HG03460 (cell line): ENCODE measurements around the gene HIPK3.
"Not testable (repeated sequence)": the region's sequence is repeated elsewhere in the genome, so short reads cannot be mapped to it uniquely, and the experiment has no call there.

Experiments used
- ATAC-seq: cut with Tn5 transposase; IDR thresholded peaks from one replicate; pipeline ENCODE4 v1.9.1; 2021; ENCODE audit not compliant: unreplicated experiment

The HIPK3 gene

DNA sequence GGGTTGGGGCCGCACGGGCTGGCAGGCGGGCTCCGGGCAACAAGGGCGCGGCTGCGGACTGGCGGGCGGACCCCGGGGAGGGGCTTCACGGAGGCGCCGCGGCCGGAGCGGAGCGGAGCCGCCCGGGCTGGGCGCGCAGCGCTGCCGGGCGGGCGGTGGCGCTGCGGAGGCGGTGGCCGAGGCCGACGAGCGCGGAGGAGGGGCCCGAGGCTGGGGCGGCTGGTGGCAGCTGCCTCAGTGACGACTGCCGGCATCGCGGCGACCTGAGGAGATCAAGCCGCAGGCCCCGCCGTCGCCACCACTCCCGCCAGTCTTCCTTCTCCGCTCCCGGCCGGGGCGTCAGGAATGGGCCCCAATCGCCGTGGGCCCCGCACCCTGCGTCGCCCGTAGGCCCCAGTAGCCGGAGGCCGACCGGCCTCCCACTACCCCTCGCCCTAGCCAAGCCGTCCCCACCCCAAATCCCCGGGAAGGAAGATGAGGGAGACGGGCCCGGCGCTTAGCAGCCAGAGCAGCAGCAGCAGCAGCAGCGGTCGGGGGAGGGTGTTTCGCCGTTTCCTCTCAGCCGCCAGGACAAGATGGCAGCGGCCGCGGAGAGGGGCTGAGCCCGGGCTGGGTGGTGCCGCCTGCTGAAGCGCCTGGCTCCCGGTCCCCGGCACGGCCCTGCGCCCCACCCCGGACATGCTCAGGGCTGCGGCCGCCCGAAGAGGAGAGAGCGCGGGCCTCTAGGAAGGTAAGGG lies at the start of gene HIPK3:
HIPK3 (plus strand) TSS at position 222 of the 737 bp plus-strand sequence.
- ATAC-seq: peak; percentile 73

DNA sequence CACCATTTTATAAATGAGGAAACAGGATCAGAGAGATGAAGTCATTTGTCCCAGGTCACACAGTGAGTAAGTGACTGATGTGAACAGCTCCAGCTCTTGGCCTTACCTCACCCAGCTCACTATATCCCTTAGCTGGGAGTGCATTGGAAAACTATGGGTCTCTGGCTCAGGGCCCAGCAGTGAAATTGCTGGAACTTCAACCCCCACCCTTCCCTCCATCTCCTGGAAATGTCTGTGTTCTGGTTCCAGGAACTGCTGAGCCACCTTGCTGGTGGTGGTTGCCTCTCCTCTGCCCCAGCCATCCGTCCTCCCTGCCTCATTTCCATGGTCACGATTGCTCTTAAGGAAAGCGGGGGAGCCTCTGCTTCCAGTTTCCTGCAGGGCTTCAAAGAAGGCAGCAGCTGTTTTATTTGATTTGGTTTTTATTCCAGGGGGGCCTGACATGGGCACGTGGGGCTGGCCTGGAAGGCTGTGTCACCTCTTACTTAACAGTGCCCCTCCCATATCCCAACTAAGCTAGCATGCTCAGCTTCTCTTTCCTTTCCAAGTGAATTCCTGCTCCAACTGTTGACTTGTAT lies 49.7 kb upstream of the HIPK3 start:
- no peak for ATAC-seq

GRCh38 chr11:33208150-33208549 lies 49.0 kb upstream of the HIPK3 start:
- no peak for ATAC-seq

- no peak for ATAC-seq
These were observed 46.0 kb upstream of the HIPK3 start for GRCh38 chr11:33211153-33211552.

DNA sequence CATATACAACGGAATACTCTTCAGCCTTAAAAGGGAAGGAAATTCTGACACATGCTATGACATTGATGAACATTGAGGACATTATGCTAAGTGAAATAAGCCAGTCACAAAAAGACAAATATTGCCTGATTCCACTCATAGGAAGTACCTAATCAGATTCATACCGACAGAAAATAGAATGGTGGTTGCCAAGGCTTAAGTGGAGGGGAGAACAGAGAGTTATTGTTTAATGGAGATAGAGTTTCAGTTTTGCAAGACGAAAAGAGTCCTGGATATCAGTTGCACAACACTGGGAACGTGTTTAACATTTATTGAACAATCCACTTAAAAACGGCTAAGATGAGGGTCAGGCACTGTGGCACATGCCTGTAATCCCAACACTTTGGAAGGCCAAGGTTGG lies 45.6 kb upstream of the HIPK3 start:
- no peak for ATAC-seq

GRCh38 chr11:33214187-33214586 lies 43.0 kb upstream of the HIPK3 start:
- ATAC-seq: no peak

DNA sequence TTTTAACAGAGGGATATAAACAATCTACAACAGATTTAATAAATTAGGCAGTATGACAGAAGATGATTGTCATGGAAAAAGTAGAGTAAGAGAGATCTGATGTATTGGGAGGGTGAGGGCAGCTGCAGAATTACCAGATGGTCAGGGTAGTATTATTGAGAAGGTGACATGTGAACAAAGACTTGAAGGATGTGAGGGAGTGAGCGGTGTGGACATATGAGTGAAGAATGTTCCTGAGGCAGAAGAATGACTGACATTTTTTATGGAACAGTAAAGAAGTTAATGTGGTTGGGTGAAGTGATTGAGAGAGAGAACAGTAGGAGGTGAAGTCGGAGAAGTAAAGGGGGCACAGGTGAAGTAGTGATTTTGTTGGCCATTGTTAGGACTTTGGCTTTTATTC lies 42.4 kb upstream of the HIPK3 start:
- no peak for ATAC-seq

GRCh38 chr11:33216676-33217075 lies 40.5 kb upstream of the HIPK3 start:
- ATAC-seq: not testable (repeated sequence)

GRCh38 chr11:33222052-33222750 lies 35.0 kb upstream of the HIPK3 start:
- ATAC-seq: no peak

DNA sequence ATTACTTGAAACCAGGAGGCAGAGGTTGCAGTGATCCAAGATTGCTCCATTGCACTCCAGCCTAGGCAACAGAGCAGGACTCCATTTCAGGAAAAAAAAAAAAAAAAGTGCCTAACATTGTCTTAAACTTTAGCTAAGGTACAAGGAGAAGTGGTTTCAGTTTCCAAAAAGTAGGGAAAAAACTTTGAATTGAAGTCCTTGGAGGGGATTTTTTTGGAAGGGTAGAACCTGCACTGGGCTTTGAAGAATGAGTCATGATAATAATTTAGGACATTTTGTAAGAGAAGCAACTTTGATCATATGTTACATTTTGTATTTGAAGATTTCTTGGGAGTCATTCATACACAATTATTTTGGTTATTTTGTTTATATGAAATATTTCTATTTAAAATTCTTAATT lies 31.8 kb upstream of the HIPK3 start:
- ATAC-seq: no peak

DNA sequence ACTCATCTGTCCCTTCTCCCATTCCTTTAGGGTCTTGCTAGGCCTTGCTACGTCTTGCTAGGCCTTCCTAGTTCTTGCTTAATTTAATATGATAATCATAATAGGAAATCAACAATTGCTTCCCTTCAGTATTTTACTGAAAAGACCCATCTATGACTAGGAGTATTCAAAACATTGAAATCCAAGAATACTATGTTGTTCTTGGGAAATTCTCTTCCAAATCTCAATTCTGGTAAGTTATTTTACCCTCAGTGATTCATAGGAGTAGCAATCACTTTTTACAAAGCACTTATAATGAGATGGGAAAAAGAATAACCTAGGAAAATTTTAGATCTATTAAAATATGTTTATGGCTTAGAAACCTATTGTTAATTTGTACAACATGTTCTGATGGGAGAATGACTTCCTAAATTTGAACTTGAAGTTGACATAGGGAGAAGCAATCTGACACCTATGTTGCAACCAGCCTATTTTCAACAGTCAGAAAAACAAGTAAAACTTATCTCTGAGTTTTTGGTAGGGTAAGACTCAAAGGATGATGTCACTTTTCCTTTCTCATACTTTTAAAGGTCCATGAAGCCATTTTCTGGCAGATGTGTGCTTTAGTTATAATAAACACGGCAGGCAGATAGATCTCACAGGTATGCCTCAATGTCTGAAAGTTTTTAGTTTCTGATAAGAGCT lies 29.5 kb upstream of the HIPK3 start:
- no peak for ATAC-seq

DNA sequence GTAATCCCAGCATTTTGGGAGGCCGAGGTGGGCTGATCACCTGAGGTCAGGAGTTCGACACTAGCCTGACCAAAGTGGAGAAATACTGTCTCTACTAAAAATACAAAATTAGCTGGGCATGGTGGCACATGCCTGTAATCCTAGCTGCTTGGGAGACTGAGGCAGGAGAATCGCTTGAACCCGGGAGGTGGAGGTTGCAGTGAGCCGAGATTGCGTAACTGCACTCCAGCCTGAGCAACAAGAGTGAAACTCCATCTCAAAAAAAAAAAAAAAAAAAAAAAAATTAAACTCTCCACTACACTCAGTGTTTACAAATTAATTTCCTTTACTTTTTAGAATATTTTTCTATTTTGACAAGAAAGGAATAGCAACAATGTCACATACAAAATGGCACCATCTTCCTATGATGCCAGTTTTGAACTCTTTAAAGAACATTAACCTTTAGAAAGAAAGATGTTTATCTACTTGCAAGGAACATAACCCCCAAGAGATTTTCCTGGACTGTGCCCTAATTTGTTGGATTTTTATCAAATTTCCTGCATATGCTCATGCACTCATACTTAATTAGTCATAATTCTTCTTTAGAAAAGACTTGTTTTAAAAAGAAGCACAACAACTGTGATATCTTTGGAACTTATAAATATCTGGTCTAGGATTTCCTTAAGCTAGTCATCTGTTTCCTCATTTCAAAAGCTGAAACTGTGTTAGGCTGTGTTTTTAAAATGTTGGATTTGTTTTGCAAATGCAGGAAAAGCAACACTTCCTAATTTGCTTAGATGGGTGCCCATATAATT lies 22.6 kb upstream of the HIPK3 start:
- no peak for ATAC-seq

GRCh38 chr11:33237039-33237597 lies 20.1 kb upstream of the HIPK3 start:
- ATAC-seq: no peak

DNA sequence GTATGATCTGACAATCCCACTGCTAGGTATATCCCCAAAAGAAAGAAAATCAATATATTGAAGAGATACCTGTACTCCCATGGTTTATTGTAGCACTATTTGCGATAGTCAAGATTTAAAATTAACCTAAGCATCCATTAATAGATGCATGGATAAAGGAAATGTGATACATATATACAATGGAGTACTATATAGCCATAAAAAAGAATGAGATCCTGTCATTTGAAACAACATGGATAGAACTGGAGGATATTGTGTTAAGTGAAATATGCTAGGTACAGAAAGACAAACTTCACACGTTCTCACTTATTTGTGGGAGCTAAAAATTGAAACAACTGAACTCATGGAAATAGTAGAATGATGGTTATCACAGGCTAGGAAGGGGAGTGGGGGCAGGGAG lies 14.6 kb upstream of the HIPK3 start:
- no peak for ATAC-seq

- ATAC-seq: not testable (repeated sequence)
These were observed 13.5 kb upstream of the HIPK3 start for GRCh38 chr11:33243654-33244053.

- ATAC-seq: no peak
These were observed 8.7 kb upstream of the HIPK3 start for GRCh38 chr11:33248416-33248971.

DNA sequence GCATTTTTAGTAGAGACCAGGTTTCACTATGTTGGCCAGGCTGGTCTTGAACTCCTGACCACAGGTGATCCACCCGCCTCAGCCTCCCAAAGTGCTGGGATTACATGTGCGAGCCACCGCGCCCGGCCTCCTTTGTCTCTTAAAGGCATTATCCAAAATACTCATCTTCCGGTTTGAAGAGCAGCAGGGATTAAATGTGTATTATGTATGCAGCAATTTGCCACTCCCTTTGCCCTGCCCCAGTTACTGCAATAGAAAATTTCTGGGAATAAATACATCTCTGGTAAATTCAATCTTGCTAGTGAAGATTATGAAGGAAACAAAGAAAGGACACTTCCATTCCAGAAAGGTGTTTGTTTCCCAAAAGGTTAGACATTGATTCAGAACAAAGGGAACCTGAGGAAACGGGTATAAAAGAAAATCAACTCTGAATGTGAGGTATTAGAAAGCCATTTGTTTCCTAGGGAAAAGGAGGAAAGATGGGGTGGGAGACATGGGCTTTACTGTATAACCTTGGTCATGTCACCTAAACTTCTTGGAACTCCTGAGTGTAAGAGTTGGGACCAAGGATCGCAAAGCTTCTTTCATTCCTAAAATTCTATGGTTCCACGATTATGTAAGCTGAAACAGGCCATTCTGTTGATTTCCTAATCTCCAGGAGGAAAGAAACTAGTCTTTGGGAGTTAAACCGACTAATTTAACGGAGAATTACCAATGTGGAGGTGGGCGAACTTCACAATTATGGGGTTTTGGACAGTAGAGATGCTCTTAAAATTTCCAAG lies 959 bp upstream of the HIPK3 start:
- no peak for ATAC-seq

DNA sequence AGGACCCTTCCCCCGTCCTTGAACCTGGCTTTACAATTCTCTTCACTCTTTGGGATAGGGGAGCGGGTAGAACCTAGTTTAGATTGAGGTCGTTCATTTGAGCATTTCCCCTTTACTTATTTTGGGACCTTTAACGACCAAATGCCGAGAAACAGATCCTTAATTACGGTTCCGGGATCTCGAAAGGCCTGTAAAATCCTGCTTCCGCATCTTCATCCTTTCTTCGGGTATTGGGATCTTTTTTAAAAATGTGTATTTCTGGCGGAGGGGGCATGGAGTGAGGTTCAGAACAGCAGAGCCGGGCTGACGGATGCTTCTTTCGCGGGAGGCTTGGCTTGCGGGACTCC lies 395 bp upstream of the HIPK3 start:
- no peak for ATAC-seq

- peak; percentile 36 for ATAC-seq
These were observed 883 bp downstream of the HIPK3 start for GRCh38 chr11:33257897-33258630.
